DMS53 treated with DMSO at 0.1 percent for 48 hours (cell line): ENCODE data around the gene THSD7B.

Experiments
- DNase-seq: peaks from one replicate; lab custom pipeline; 2025; ENCODE audit not compliant: unreplicated experiment; lab: John Stamatoyannopoulos, UW

THSD7B gene

DNA sequence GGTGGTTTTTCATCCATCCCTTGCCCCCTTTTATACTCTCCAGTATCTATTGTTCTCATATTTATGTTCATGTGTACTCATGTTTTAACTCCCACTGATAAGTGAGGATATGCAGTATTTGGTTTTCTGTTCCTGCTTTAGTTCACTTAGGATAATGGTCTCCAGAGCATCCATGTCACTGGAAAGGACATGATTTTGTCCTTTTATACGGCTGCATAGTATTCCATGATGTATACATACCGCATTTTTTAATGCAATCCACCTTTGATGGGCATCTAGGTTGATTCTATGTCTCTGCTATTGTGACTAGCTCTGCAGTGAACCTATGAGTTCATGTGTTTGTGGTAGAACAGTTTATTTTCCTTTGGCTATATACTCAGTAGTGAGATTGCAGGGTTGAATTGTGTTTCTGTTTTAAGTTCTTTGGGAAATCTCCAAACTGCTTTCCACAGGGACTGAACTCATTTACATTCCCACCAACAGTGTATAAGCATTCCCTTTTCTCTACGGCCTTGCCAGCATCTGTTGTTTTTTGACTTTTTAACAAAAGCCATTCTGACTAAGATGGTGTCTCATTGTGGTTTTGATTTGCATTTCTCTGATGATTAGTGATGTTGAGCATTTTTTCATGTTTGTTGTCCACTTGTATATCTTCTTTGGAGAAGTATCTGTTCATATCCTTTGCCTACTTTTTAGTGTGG lies 420.2 kb downstream of the THSD7B start:
- no peak for DNase-seq

DNA sequence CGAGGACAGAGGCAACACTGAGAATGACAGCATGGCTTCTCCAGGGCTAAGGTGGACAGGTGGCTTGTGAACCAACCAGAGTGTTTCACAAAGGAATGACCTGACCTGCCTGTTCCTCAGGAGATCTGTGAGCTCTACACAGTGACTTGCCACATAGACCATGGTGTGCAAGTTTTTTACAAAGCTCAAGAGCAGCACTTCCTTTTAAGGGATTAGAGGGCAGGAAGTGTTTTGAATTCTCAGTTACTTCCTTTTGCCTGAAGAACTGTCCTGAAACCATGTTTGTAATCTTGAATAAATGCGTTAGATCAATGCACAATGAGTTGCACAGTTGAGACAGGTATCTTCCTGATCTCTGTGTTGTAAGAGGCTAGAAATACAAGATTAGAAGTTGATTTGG lies 421.9 kb downstream of the THSD7B start:
- no peak for DNase-seq

DNA sequence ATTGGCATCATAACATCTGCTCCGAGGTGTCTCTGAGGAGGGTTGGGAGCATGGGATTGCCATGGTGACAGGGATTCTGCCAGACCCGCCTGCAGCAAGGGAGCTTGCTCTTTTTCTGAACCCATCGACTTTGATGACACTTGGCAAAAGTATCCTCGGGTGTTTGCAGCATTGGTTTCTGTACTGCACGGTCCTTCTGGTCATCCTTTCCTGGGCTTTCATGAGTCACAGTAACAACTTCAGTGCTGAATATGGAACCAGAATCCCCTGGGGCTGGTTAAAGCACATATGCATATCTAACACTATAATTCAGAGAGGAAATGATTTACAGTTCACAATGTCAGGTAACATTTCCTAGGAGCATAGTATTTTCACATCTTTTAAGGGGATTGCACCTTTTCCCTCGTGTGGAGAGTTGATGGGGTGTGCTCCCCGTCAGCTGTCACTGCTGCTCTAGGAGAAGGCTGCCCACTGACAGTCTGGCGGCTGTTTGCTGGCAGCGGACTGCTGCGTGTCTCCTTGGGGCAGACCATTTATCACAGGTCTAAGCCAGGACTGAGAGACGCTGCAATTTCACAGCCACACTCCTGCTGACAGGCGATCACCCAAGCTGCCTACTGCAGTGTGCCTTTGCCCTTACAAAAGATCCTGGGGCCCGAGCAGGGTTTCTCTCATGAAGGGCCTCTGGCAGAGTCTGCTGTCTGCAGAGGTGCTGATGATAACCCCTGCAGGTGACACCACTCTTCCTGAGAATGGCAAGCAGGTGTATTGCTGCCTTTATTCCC lies 425.3 kb downstream of the THSD7B start:
- no peak for DNase-seq

DNA sequence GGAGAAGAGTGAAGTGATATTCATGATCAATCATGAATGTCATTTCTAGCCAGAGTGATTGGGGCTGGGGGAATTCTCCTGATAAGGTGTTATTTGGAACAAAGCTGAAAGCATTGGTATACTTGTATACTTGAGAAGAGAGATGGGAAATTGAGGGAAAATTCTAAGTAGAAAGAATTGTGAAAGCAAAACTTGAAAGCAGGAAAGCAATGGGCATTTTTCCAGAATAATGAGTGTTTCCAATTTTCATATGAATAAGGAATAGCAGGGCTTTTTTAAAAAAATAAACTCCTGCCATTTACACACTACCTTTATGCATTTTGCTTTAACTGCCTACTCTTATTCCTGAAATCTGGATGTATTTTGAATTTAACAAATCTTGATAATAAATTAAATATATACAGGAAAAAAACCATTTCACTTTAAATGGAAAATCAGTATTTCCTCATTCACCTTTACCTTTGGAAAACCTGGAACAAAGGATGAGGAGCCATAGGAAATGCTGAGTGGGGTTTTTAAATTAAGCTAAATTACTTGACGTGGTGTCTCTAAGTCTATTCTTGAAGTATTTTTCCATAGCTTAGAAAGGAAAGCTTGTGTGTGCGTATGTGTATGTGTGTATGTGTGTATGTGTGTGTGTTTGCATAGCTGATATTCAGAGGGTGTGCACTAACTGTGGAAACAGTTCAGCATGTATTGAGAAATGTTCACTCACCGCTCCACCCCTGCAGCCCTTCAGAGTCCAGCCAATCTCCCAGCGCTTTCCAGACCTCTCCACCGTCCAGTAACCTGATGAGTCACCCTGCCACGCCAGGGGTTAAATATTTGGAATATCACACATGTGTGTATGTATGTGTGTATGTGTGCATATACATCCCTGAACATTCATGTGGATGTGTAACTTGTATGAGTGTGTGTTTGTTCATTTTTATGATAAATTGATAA lies 427.3 kb downstream of the THSD7B start:
- DNase-seq = no peak

DNA sequence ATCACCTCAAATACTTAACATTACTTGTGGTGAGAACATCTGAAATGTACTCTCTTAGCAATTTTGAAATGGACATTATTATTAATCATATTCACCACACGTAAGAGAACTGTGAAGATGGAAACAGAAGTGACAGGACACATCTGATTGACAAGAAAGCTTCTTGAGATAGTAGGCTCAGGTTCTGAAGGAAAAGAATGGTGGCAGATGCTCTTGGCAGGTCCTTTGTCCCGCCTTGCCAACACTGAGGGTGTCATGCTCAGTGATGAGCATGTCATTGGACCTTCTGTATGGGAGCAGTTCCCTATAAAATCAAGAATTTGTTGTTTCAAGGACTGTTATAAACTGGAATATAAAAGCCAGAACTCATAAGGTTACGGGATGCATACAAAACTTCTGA lies 428.1 kb downstream of the THSD7B start:
- DNase-seq = no peak

DNA sequence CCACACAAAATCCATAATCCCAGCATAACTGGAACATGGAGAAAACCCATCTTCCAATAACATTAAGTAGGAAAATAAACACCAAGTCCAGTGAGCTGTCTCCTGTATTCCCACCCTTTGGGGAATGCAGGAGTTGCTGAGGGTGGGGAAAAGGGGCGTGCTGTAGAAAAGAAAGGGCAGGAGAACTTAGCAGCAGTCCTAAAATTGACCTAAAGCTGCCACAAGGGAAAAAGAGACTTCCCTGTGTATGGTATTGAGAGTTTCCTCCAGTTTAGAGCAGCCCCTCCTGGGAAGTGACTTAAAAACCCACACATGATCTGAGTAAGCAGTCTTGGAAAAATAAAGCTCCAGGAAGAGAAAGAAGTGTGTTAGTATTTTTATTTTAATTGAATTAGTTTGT lies 428.8 kb downstream of the THSD7B start:
- no peak for DNase-seq

DNA sequence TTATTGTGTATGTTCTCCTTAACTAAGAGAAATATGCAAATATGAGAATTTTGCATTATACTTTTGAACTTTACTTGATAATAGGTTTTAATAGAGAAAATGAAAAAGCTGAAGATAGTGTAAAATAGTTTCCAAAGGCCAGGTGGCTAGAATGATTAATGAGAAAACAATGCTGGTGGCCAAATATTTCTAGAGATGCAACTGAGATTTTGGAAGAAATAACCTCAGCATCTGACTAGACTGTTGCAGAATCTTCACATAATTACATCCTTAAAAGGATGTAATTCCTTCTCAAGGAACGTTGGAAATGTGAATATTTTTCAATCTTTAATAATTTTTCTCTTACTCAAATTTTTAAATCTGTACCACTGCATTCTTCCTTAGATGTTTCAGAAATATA lies 434.4 kb downstream of the THSD7B start:
- DNase-seq = no peak

DNA sequence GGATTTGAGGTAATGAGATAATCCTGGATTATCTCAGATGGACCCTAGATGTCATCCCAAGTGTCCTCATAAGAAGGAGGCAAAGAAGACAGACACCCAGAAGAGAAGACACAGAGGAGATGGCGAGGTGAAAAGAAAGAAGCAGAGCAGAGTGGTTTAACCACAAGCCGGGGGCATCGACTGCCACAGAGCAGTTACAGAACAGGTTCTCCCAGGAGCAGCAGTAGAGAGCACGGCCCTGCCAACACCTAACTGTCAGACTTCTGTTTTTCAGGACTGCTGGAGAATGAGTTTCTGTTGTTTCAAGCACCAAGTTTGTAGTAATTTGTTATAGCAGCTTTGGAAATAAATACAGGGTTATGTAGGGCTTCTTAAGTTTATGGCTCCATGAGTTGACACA lies 437.0 kb downstream of the THSD7B start:
- DNase-seq = no peak

DNA sequence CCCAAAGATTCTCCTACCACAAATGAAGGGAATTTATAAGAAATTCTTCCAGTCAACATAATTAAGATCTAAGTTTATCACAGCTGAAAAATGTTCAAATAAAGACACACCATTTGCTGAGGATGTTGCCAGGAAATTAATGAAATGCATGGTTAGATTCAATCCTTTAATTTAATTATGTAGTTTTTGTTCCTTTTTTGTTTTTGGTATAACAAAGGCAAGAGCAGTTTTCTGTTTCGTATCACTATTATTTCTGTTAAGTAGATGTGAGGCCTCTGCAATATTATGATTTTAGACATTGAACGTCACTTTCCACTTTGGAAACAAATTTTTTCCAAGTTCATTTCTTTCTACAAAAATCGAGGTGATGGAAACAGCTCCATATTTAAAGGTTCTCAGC lies 440.0 kb downstream of the THSD7B start:
- DNase-seq = no peak

DNA sequence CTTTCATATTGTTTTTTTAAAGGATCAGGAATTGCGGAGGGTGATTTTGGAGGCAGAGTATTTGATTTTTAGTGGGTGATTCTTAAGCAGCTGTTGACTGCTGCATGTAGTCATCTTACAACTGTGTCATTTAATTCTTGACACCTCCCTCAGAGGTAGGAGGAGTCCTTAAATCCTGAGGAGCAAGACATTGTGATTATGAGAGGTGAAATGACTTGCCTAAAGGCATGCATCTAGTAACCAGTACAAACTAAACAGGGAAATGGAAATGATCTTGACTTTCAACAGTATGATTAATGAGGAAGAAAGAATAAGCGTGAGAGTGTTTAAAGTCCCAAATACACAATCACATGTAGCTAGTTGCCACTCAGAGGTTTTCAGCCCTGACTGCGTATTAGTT lies 440.7 kb downstream of the THSD7B start:
- DNase-seq = no peak

DNA sequence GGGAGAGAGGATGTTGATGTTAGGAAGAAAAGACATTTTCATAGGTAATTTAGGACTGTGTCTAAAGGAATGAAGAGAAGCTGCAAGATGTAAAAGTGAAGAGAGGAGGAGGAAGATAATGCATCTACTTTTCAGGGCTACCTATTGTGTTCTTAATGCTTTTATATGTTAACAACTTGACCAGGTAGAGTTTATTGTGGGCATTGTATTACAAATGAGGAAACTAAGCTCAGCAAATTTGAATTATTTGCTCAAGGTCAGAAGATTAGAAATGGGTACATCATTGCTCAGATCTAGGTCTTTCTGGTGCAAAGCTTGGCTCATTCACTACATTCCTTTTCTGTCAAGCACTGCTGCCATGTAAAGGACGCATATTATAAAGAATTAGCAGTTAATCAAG lies 441.7 kb downstream of the THSD7B start:
- no peak for DNase-seq

DNA sequence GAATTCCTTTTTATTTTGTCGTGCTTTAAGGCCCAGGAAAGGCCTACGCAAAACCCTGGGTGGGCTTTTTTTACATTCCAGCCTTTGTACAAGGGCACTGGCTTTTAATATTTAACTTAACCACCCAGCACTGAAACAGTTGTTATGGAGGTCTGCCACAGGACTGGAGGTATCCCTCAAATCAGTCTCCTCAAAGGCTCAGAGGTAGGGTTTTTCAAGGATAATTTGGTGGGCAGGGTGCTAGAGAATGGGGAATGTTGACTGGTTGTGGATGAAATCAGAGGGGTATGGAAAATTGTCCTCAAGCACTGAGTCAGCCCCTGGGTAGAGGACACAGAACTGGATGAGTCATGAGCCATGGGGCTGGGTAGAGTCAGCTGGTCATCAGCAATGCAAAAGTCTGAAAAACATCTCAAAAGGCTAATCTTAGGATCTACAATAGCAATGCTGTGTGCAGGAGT lies 443.1 kb downstream of the THSD7B start:
- no peak for DNase-seq

DNA sequence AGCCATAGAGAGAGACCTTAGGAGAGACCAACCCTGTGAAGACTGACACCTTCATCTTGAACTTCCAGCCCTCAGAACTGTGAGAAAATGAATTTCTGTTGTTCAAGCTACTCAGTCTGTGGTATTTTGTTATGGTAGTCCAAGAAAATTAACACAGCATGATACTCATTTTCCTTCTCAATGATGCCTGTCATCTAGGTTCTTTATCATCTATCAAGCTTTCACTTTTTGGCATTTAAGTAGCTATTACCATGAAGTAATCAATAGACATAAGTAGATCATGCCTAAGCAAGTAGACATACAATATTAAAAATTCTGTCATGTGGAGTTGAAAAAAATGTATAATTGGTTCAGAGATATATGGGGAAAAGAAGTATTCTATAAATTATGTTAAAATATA lies 444.7 kb downstream of the THSD7B start:
- DNase-seq = no peak

DNA sequence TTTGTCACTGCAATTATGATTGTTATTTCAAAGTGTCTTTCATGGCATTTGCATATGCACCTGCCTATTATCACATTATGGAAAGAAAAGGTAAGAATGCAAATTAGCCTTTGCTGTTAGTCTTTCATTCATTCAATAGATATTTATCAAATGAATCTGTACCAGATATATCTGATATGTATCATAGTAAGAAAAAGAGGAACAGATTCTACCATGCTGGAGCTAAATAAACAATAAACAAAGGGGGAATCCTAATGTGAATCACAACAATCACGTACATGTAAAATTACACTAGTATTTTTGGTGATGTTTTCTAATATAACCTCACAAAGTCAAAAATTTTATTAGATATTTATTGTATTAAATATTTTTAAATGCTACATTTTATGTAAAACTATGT lies 446.4 kb downstream of the THSD7B start:
- DNase-seq = no peak

DNA sequence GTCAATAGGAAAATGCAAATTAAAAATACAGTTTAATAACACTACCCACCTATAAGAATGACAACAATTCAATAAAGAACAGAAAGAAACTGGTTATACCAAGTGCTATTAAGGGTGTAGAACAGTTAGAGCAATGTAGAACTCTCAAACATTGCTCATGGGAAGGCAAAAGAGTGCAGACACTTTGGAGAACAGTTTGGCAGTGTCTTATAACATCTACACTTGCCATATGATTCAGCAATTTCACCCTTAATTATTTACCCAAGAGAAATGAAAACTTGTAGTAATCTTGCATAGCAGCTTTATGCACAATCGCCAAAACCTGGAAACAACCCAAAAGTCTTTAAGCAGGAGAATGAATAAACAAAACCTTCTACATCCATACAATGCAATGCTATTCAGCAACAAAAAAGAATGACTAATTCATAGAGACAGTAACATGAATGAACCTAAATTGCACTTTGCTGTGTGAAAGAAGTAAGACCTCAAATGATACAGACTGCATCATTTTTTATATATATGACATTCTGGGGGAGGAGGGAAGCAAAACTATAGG lies 455.2 kb downstream of the THSD7B start:
- DNase-seq = no peak

DNA sequence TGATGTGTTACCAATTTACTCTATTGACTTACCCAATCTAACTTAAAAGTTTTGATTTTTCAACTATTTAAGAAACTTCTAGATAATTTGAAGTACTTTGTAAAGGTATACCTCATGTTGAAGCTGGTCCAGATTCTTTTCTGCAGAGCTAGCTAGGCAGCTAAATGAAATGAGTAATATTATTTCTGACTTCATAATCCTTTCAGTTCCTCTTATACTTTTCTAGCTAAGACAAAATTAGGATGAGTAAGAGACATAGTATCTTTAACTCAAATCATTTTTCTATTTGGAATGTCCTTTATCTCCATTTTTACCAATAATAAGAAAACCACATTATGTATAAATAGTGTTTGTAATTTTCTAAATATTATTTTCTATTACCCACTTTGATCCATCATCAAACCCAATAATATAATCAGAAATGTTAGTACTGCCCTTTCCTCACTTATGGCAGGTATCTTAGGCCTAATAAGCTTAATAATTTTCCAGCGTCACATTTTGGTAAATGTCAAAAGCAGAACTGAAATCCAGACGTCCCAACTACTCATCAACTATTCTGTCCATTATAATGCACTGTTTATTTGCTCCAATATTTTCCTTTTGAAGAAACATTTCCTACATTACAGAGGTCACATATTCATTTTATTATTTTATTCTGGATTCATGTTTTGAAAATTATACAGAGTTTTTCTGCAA lies 456.6 kb downstream of the THSD7B start:
- DNase-seq = no peak

DNA sequence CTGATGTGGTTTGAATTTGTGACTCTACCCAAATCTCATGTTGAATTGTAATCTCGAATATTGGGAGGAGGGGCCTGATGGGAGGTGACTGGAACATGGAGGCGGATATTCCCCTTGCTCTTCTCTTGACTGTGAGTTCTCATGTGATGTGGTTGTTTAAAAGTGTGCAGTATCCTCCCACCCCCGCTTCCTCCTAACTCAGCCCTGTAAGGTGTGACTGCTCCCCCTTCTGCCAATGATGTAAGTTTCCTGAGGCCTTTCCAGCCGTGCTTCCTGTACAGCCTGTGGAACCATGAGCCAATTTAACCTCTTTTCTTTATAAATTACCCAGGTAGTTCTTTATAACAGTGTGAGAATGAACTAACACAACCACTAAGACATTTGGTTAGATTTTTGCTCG lies 458.4 kb downstream of the THSD7B start:
- no peak for DNase-seq

DNA sequence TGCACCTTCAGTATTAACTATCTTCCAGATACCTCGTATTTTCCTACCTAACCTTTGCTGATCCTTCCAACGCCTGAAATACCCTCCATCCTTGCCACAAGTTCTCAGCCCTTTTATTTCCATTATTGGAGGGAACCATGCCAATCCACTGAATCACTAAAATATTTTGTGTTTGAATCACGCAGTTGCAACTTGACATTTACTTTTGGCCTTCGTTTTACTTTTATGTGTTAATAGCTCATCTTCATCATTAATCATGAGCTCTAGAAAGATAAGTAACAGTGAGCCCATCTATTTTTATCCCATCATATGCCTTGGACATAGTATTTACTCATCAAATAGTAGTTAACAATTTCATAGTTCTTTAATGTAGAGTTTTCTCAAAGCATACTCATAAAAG lies 463.2 kb downstream of the THSD7B start:
- no peak for DNase-seq

DNA sequence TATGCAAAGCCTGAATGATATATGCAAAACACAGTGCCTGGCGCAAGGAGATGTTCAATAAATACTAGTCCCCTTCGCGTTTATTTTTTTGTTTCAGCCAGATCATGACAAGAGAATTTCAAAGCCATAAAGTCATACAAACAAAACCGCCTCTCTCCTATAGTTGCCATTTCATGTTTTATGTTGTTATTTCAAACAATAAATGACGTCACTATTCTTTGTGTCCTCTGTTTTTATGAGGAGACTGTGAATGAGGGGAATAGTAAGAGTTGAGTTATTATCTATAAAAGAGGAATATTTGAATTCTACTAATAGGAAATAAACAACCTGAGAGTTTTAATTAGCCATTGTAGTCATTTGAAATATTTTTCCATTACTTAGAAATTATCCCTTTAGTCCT lies 464.5 kb downstream of the THSD7B start:
- DNase-seq = no peak

DNA sequence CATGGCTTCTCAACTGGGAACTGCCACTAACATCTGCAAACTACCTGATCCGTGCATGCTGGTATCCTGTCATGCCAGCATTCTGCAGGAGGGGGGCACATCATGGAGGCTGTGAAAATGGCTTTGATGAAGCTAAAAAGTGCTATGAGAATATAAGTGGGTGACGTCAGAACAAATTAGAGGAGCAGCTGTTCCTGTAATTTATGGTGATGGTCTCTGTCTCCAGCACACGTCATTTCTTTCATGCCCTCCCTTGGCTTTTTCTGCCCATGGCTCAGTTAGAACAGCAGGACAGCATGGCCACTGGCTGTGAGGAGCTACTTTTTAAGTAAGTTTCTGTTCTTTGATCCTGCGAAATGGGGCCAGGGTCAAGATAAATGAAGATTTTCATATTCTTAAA lies 466.3 kb downstream of the THSD7B start:
- DNase-seq = no peak

DNA sequence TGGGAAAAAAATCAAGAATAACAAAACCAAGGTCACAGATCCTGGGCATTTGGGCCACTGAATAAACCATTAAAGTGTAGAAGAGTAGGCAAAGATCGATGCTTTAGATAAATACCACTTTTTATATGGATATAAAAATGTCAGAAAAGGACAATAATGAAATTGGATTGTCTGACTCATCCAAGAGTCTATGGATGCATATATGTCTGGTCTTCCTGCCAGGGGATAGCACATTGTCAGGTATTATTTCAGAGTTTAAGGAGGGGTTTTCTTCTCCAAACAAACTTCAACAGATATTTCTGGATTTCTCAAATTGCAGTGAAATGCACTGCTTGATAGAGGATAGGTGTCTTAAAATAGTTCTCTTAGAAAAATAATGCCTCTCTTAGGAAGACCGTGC lies 466.7 kb downstream of the THSD7B start:
- no peak for DNase-seq
